ENCODE data around the gene P4HB. TPM values are rescaled to one million over a fixed set of nuclear protein-coding genes. Genes with fewer than 3 reads are reported as not detected.

The P4HB gene
- polyA plus RNA-seq, 4 donors: 409 to 482 (median 447) TPM

- DNase-seq (ENCODE audit: low read depth in 4 of 4, low spot score in 3 of 4): no peak
Measured at GRCh38 chr17:81898029-81898866, 37.9 kb upstream of the P4HB start.

GRCh38 chr17:81895400-81895799 is 35.1 kb upstream of the P4HB start:
- DNase-seq (ENCODE audit: low read depth in 4 of 4, low spot score in 3 of 4): no peak

GRCh38 chr17:81891303-81891552 is 30.9 kb upstream of the P4HB start:
- DNase-seq (ENCODE audit: low read depth in 4 of 4, low spot score in 3 of 4): no peak

- no peak for DNase-seq (ENCODE audit: low read depth in 4 of 4, low spot score in 3 of 4)
Measured at GRCh38 chr17:81890447-81891302, 30.3 kb upstream of the P4HB start.

GRCh38 chr17:81889602-81890001 is 29.3 kb upstream of the P4HB start:
- DNase-seq (ENCODE audit: low read depth in 4 of 4, low spot score in 3 of 4): no peak

GRCh38 chr17:81888988-81889595 is 28.8 kb upstream of the P4HB start:
- DNase-seq (ENCODE audit: low read depth in 4 of 4, low spot score in 3 of 4): no peak

- DNase-seq (ENCODE audit: low read depth in 4 of 4, low spot score in 3 of 4): no peak
Measured at GRCh38 chr17:81888105-81888987, 28.0 kb upstream of the P4HB start.

- no peak for DNase-seq (ENCODE audit: low read depth in 4 of 4, low spot score in 3 of 4)
Measured at GRCh38 chr17:81885869-81886548, 25.7 kb upstream of the P4HB start.

GRCh38 chr17:81885454-81885853 is 25.1 kb upstream of the P4HB start:
- DNase-seq (ENCODE audit: low read depth in 4 of 4, low spot score in 3 of 4): no peak

GRCh38 chr17:81884968-81885367 is 24.6 kb upstream of the P4HB start:
- no peak for DNase-seq (ENCODE audit: low read depth in 4 of 4, low spot score in 3 of 4)

GRCh38 chr17:81884520-81884919 is 24.2 kb upstream of the P4HB start:
- DNase-seq (ENCODE audit: low read depth in 4 of 4, low spot score in 3 of 4): no peak

- no peak for DNase-seq (ENCODE audit: low read depth in 4 of 4, low spot score in 3 of 4)
Measured at GRCh38 chr17:81879121-81879520, 18.8 kb upstream of the P4HB start.

- DNase-seq (ENCODE audit: low read depth in 4 of 4, low spot score in 3 of 4): no peak
Measured at GRCh38 chr17:81878294-81878693, 18.0 kb upstream of the P4HB start.

GRCh38 chr17:81877569-81877968 is 17.2 kb upstream of the P4HB start:
- DNase-seq (ENCODE audit: low read depth in 4 of 4, low spot score in 3 of 4): no peak

- peak in 3 of 4 donors; percentile 73 to 77 (median 77) for DNase-seq (ENCODE audit: low read depth in 4 of 4, low spot score in 3 of 4)
Measured at GRCh38 chr17:81871387-81872230, 11.3 kb upstream of the P4HB start.

GRCh38 chr17:81870981-81871386 is 10.6 kb upstream of the P4HB start, which contains the start of gene ARHGDIA:
TSS of gene ARHGDIA (minus strand) at chr17:81871337. CDS start at chr17:81869930, 1,407 bp downstream.
- no peak for DNase-seq (ENCODE audit: low read depth in 4 of 4, low spot score in 3 of 4)

GRCh38 chr17:81870131-81870980 is 10.0 kb upstream of the P4HB start:
- DNase-seq (ENCODE audit: low read depth in 4 of 4, low spot score in 3 of 4): no peak

Data from left renal pelvis (tissue), 4 donors.